Stimulated activated CD8-positive, alpha-beta memory T cell treated with anti-CD3 and anti-CD28 coated beads, Interleukin-7, amount 100 ng/mL, for 48 hours (primary cell): ENCODE measurements around the gene CRTAC1.

Source experiments
- DNase-seq, 2 donors: peaks; one replicate each; pipeline ENCODE4 v3.0.0-alpha.2; 2020; ENCODE audit warnings: low read depth in 1 of 2; ENCODE audit errors: extremely low read depth in 1 of 2

The CRTAC1 gene

GRCh38 chr10:97901381-97901780, 129.0 kb downstream of the CRTAC1 start:
- no peak for DNase-seq

- no peak for DNase-seq
Observed at GRCh38 chr10:97898429-97898828, 132.0 kb downstream of the CRTAC1 start.

DNA sequence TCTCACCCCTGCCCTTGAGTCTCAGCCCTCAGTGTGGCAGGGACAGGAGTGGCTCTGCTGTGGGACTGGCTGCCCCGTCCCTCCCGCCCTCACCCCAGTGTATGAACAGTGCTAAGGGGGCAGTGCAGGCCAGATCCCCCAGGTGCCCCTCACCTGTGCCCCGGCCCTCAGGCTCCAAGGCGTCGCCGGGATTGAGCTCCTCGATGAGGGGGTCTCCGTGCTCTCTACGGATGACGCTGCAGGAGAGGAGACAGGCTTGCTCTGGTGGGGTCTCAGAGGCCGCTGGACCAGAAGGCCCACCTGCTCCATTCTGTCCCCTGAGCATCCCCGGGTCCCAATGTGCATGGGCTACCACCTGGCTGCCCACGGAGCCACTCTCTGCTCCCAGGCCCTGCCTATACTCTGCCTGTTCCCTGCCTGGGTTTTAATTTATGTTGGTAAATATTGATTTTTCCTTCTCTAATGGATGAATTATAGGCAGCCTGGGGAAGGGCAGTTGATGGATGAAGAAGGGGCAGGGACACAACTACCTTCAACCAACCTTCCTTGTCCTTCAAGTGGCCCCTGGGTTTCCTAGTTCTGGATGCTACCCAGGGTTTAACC, 133.6 kb downstream of the CRTAC1 start:
- DNase-seq = no peak

GRCh38 chr10:97895915-97896314, 134.5 kb downstream of the CRTAC1 start:
- no peak for DNase-seq

DNA sequence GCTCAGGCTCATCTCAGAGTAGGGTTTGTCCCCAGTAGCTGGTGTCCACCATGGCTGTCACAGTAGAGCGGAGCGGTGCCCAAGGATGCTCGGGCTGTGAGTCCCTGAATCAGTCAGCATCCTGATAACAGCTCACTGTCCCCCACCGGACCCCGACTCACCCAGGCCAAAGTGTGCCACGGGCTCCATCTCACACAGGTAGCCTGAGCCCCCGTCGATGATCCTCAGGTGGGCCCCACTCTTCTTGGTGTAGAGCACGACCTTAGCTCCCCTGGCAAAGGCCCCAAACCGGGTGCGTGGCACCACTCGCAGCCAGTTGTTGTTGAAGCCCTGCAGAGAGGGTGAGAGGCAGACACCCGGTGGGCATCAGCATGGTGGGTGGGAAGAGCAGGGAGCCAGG, 135.3 kb downstream of the CRTAC1 start:
- no peak for DNase-seq

- no peak for DNase-seq
Observed at GRCh38 chr10:97894092-97894491, 136.3 kb downstream of the CRTAC1 start.

GRCh38 chr10:97892939-97893338, 137.5 kb downstream of the CRTAC1 start:
- DNase-seq = no peak

DNA sequence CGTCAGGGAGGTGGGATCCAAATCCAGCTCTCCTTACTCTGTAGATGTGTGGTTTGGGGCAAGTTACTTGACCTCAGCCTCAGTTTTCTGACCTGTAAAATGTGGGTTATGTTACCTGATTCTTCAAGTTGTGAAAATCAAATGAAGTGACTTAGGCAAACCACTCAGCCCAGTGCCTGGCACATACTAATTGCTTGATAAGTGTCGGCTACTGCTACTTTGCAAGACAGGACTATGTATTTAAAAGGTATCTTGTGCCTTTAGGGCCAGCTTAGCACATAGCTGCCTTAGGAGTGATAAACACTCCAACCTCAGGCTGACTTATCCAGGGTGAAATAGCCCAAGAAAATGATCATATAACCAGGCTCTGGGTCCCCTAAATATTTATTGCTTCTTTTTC, 137.9 kb downstream of the CRTAC1 start:
- no peak for DNase-seq

- DNase-seq = no peak
Observed at GRCh38 chr10:97891497-97892167, 138.8 kb downstream of the CRTAC1 start.

- DNase-seq = no peak
Observed at GRCh38 chr10:97889461-97890265, 140.8 kb downstream of the CRTAC1 start.

DNA sequence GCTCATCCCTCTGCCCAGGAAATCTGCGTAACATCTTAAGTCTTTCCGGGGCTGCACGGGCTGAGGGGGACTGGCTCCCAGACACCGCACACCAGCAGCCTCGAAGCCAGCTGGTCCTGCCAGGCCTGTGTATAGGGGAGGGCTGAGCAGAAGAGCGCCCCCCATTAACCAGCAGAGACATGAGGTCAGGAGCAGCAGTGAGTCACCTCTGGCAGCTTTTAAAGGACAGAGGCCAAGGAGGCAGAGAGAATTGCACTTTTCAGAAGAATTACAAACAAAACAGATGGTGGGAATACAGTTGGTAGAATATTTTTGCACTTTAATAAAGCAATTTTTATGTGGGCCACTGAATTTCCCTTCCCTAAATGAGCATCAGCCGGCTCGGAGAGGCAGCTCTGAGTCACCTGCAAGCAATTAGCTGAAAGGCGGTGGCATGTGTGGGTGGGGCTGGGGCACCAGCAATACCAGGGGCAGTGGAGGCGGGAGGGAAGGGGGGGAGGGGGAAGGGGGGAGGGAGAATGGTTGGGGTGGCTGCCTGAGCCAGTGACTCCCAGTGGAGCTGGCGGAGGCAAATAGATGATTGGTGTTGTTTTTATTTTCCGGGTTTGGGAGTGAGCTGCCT, 141.7 kb downstream of the CRTAC1 start:
- DNase-seq = no peak

GRCh38 chr10:97888134-97888533, 142.3 kb downstream of the CRTAC1 start:
- DNase-seq = no peak

GRCh38 chr10:97887399-97887798, 143.0 kb downstream of the CRTAC1 start:
- no peak for DNase-seq

DNA sequence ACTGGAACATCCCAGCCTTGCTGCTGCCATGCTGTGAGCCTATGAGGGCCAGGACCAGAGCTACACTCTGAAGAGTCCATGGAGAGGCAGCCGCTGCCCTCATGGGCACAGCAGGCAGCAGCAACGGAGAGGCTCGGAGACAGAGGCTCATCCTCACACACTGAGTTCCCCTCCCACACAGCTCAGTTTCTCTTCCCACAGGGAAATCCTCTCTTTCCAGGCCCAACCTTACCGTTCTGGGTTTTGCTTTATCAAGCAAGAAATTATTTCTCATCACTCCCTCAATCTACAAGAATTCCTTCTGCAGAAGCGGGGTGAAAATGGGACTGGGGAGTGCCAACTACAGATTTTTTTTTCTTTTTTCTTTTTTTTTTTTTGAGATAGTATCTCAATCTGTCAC, 144.1 kb downstream of the CRTAC1 start:
- no peak for DNase-seq

DNA sequence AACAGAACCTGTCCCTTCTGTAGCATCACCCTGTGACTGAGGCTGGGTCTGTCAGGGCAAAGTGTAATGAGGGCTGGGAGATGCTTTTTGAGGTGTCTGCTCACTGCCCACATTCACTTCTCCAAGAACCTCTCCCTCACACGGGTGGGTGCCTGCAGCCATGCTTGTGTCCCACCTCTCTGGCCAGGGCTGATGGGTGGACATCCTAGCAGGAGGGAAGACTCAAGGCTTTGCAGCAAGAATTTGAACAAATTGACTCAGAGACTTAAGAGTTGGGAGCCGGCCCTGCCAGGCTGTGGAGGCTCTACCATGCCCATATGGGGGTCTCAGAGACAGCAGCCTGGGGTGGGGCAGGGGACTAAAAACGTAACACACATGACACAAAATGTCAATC, 147.3 kb downstream of the CRTAC1 start:
- DNase-seq = no peak

DNA sequence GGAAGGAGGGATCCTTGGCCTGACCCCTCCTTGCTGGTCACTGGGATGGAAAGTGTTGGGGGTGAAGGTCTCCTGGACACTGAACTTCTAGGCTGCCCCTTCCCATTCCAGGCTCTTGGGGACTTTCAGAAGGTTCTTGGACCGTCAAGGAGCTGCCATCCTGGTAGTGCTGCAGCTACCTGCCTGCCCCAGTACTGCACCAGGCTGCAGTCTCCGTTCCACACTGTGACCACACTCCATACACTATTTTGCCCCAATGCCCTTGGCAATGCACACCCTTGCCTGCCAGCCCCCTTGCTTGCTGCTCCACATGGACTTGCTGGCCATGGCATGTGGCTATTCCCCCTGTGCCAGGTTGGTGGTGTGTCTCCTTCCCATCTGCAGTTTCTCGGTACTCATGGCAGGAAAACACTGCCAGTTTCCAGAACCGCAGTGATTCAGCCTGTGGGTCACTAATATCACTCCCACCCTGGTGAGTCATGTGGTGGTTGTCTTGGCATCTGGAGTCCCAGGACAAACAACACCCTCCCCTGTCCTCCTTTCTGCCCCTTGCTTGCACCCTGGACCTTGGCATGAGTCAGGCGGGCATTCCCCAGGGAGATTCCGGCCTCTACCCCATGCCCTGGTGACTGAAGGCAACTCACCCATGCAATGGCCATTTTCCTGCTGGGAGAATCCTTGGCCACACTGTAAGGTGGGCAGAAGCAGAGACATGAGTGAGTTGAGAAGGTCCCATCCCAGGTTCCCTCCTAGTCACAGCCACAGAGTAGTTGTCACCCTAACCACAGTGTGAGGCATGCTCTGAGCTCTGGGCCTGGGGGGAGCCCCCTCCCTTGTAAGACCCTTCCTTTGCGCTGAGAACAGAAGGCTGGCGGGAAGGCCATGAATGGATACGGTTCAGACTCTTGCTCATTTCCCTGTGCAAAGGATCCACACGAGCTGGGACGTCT, 148.0 kb downstream of the CRTAC1 start:
- DNase-seq = peak in 1 of 2 donors; percentile 16

DNA sequence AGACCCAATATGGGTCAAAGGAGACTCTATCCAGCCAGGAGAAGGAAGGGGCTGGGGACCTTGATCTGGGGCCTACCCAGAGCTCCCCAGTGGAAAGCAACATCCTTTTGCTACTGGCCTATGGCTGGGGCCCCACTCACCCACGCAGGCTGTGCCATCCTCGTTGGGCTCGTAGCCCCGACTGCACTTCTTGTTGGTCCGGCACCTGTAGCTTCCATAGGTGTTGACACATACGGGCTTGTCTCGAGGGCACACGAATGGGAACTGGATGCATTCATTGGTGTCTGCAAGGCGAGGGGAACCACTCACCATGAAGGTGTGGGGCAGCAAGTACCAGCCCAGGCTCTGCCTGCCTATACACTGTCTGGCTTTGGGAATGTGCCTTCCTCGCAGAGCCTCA, 150.3 kb downstream of the CRTAC1 start:
- DNase-seq = no peak

- DNase-seq = no peak
Observed at GRCh38 chr10:97879241-97879640, 151.2 kb downstream of the CRTAC1 start.

DNA sequence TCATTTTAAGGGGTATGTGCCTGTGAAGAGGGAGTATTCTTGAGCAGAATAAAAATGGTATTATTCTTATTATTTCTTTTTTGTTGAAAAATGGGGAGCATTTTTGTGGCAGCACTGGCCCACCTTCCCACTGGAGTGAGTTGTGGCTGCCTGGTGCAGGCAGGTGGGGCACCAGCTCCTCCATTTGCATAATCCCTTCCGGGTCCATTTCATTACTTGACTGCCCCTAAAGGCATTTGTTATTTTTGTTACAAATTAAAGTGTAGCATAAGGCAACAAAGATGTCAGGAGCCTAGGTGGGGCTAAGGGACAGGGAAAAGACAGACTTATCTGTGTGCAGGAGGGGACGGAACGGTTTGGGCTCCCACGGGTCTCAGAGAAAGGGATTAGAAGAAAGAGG, 154.0 kb downstream of the CRTAC1 start:
- no peak for DNase-seq

- DNase-seq = no peak
Observed at GRCh38 chr10:97875391-97875790, 155.0 kb downstream of the CRTAC1 start.

GRCh38 chr10:97874332-97874731, 156.1 kb downstream of the CRTAC1 start:
- no peak for DNase-seq
